HG03095 (cell line): ENCODE data around the gene TMEM203.
"Not testable (repeated sequence)": the region's sequence is repeated elsewhere in the genome, so short reads cannot be mapped to it uniquely, and the experiment has no call there.

Experiments
- ATAC-seq: cut with Tn5 transposase; IDR thresholded peaks from one replicate; pipeline ENCODE4 v1.9.1; 2021; ENCODE audit warnings: moderate library complexity; ENCODE audit not compliant: unreplicated experiment

The TMEM203 gene

GRCh38 chr9:137205126-137206069 lies at the start of gene TMEM203, which contains the start of gene NDOR1:
Gene TMEM203 (minus strand): TSS chr9:137205648. CDS start chr9:137205414, 234 bp downstream.
Gene NDOR1 (plus strand): TSS chr9:137205700. CDS start chr9:137205778, 78 bp downstream.
- ATAC-seq: no peak

GRCh38 chr9:137254624-137255447 lies 49.4 kb upstream of the TMEM203 start, which contains the start of gene NELFB:
Gene NELFB (plus strand): TSS chr9:137255327.
- ATAC-seq: peak; percentile 61

- ATAC-seq: no peak
Measured at GRCh38 chr9:137253717-137254623, 48.5 kb upstream of the TMEM203 start.

- no peak for ATAC-seq
Measured at GRCh38 chr9:137252555-137253506, 47.4 kb upstream of the TMEM203 start.

GRCh38 chr9:137251490-137252268 lies 46.2 kb upstream of the TMEM203 start:
- ATAC-seq: no peak

- no peak for ATAC-seq
Measured at GRCh38 chr9:137251194-137251461, 45.7 kb upstream of the TMEM203 start, which contains the start of gene STPG3. Gene STPG3 (plus strand): TSS chr9:137251286. CDS start chr9:137251287, 1 bp downstream.

GRCh38 chr9:137250329-137251193 lies 45.1 kb upstream of the TMEM203 start:
- no peak for ATAC-seq

DNA sequence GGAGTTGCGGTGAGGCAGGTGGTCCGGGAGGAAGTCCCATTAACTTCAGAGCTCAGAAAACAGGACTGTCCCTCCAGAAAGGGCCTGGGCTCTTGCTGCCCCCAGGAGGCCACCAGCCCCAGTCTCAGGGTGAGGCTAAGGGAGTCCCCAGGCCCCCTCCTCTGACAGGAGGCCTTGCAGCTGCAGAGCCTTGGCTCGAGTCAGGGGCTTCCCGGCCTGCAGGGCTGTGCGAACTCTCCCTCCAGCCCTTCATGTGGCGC lies 42.4 kb upstream of the TMEM203 start:
- no peak for ATAC-seq

DNA sequence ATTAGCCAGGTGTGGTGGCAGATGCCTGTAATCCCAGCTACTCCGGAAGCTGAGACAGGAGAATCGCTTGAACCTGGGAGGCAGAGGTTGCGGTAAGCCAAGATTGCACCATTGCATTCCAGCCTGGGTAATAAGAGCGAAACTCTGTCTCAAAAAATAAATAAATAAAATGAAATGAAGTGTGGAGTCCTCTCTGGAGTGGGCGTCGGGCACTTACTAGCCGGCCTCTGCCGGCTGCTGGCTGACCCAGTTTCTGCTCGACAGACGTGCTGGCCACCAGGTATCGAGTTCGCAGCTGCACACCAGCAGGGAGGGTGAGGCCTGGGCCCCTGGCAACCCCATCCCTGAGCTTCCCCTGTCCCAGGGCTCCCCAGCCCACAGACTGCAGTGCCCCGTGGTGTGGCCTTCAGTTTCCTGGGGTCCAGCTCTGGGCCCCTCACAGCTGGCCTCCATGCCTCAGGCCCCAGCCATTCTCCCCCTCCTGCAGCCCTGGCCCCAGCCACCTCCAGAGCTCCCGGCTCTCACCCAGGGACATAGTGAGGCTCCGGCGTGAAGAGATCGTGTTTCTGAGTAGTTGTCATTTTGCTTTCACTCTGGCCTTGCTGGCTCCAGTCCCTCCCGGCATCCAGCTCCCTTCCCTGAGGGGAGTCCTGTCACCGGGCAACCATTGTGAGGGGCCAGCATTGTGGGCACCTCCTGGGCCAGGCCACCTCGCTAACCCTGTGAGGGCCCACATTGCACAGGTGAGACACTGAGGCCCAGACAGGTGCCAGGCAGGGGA lies 41.9 kb upstream of the TMEM203 start:
- ATAC-seq: no peak

- ATAC-seq: no peak
Measured at GRCh38 chr9:137245450-137246421, 40.3 kb upstream of the TMEM203 start.

DNA sequence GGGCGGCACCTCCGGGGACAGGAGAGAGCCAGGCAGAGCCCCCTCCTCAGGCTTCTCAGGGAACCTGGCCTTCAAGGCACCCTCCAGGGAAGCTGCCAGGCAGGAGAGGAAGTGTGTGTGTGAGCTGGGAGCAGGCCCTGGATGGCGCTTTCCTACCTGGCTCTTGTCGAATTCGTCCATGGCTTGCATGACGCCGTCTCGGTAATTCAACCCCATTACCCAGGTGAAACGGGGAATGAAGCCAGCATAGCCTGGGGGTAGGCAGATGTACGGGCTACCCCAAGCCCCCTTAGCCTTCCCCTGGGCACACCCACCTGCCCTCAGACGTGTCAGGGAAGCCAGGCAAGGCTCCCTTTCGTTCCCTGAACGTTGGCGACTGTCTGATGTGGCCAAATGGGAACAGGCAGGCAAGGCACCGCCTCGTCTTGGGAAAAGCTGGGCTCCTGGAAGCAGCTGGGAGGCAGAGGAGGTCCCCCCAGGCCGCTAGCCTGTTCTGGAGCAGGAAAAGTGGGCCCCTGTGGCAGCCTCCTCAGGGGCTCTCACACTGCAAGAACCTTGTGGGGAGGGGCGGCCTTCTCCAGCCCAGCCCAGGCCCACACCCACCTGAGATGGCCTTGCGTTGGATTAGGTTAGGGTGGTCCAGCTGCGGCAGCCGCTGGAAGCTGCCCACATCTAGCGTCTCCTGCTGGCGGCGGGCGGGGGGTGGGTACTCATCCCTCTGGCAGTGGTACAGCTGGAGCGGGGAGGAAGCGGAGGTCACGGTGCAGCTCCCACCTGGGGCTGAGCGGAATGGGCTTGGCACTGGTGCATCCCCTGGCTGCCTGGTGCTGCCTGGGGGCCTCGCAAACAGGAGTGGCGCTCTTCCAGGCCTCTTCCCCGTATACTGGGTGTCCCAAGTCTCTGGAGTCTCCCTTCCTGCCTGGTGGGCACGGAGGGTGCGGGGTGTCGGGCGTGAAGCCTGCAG lies 39.3 kb upstream of the TMEM203 start:
- ATAC-seq: no peak

DNA sequence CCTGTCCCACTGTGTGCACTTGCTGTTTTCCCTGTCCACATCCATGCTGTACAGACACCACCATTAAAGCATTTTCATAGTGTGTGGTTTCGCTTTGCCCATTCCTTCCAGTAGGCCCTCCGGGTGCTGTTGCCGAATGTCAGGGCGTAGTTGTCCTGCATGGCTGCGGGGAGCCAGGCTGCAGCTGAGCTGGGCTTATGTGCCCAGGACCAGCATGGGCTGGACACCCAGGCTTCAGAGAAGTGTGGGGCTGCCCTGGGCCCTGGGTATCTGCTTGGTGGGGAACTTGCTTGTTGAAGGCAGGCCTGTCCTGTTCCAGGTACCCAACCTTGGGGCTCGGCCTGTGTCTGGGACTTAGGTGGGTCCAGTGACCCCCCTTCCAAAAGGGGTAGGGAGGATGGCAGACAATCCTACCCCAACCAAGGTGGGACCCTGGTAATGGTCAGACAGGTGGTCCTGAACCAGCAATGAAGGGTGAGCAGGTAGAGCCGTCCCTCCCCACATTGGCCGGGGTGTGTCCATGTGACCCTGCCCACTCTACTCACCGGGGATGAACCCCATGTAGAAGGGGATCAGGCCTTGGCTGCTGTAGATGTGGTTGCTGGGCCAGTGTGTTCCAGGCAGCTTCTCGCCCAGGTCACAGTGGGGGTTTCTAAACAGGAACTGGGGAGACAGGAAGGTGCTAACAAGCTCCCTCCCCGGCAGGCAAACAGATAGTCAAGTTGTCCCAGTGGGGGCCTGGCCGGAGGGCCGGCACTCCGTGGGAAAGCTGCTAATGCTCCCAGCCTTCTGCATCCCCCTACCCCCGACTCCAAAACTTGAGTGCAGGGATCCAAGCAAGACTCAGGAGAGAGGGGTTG lies 38.4 kb upstream of the TMEM203 start:
- no peak for ATAC-seq

- not testable (repeated sequence) for ATAC-seq
Measured at GRCh38 chr9:137243266-137243625, 37.8 kb upstream of the TMEM203 start.
